TTC549 (cell line): ENCODE results near the gene HDAC8.
"Not testable (repeated sequence)": the region's sequence is repeated elsewhere in the genome, so short reads cannot be mapped to it uniquely, and the experiment has no call there.

Experiments
- FAIRE-seq: peaks from 2 replicates; lab custom pipeline; 2012; peaks lifted over from hg19 to GRCh38; lab: Jason Lieb, UNC

HDAC8 gene

DNA sequence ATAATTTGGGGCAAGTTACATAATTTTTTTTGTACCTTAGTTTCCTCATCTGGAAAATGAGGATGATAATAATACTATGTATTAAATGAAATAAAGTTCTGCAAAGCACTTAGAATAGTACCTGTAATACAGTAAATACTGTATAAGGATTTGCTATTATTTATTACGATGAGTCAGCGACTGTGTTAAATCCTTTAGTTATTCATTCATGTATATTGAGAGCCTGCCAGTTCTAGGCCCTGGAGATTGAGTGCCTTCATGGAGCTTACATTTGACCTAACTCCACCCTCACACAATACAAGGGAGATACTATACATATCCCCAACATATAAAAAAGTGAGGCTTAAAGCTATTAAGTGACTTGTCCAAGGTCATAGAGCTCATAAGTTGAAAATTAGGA, 199.9 kb downstream of the HDAC8 start:
- FAIRE-seq: no peak

DNA sequence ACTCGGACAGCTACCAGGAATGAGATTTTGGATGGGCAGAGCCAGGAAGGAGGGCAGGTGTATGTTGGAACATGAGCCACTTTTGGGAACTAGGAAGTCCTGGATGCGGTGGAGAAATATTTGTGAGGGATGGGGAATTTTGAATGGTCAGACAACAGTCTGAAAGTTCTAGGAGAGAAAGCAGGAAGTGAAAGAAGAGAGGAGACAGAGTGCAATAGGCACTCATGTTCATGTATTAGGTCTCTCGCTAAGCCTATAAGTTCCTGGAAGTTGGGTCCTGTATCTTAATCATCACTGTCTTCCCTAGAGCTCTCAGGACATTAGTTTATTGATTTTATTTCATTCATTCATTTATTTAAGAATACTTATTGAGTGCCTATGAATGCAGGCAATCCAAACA, 201.2 kb downstream of the HDAC8 start:
- no peak for FAIRE-seq

GRCh38 chrX:72368796-72369195, 203.8 kb downstream of the HDAC8 start:
- FAIRE-seq: no peak

- no peak for FAIRE-seq
Observed at GRCh38 chrX:72367516-72367915, 205.1 kb downstream of the HDAC8 start.

- no peak for FAIRE-seq
Observed at GRCh38 chrX:72366701-72367454, 205.8 kb downstream of the HDAC8 start.

DNA sequence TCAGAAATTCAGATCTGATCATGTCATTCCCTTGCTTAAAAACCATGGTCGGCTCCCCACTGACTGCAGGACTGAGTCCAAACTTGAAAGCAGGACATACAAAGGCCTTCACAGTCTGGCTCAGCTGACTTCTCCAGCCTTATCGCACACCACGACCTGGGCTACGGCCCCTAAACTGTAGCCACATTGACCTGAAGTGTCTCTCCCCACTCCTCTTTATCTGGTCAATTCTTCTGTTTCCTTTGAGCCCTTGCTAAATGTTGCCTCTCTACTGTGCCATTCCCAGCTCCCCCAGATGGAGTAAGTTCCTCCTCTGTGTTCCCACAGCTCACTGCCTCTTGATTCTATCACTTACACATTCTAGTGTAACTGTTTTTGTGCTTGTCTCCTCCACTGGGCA, 206.5 kb downstream of the HDAC8 start:
- FAIRE-seq: no peak

DNA sequence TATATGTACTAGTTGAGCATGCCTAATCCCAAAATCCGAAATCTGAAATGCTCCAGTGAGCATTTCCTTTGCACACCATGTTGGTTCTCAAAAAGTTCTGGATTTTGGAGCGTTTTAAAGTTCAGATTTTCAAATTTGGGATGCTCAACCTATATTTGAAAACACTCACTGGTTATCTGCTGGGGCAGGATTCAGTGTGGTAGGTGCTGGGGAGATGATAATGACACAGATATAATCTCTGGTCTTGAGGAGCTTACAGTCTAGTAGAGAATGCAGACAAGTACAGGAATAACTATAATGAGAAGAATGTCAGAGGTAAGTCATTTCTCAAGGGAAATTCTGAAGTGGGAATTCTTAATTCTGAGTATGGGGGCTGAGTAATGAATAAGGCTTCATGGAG, 207.5 kb downstream of the HDAC8 start:
- no peak for FAIRE-seq

DNA sequence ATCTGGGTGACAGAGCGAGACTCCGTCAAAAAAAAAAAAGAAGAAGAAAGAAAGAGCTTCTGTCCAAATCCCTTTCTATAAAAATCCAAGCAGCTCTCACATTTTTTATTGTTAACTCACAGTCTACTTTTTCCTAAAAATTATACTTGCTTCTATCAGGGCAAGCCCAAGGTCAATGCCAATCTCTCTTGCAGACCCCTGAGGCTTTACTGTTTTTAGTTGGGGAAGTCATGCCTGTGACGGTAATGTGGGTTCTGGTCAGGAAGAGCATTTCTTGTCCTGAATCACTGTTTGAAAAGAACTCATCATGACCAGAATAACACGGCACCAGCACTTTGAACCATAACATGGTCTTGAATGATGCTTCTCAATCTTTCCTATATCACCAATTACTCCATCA, 212.3 kb downstream of the HDAC8 start:
- no peak for FAIRE-seq

DNA sequence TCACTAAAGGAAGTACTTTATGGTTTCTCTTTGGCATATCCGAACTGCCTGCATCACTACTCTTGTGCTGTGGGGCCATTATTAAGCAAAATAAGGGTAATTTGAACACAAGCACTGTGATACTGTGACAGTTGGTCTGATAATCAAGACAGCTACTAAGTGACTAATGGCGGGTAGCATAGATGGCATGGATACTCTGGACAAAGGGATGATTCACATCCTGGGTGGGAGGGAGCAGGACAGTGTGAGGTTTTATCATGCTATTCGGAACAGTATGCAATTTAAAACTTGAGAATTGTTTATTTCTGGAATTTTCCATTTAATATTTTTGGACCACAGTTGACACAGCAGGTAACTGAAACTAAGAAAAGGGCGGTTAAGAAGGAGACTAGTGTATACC, 214.3 kb downstream of the HDAC8 start:
- no peak for FAIRE-seq

DNA sequence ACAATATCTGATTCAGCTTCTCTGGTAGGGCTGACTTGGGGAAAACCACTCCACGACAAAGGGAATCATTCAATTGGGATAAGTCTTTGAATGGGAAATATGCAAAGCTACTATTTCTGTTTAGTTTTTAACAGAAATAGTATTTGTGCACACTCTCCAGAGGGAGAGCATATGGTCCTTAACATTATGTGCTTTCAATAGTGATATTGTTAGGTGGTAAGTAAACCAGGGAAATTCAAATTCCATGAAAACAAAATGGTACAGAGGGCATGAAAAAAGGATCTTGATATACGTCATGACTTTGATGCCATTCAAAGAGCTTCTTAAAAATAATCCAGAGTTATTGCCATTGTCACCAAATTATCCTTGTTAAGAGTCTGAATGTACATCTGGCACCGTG, 219.9 kb downstream of the HDAC8 start:
- no peak for FAIRE-seq

DNA sequence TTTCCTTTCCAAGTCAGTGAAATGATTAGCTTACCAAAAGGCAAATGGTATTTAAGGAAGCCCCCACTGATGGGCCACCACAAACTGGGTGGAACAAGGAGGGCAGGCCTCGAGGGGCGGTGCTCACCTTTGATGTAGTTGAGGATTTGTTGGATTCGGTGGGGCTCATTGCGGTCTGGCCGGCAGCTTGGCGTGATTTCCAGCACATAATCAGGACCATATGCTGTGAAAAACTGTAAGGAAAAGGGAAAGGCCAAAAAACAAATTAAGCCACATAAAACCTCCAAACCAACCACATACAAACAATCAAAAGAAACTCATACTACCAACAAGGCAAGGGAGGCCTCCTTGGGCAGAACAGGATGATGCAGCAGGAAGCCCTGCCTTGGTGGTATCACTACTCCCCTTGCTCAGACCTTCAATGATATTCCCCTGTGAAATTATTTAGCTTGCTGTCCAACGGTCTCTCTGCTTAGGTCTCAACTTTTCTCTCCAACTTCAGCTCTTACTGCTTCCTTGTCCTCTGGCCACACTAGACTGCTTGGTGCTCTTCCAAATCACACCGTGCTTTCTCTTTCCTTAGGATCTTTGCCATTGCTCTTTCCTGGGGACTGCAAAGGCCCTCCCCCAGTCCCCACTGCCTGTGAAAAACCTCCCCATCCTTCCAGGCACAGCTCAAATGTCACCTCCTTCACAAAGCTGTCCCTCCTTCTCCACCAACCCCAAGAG, 220.9 kb downstream of the HDAC8 start:
- FAIRE-seq: no peak

GRCh38 chrX:72349190-72349589, 223.5 kb downstream of the HDAC8 start:
- no peak for FAIRE-seq

DNA sequence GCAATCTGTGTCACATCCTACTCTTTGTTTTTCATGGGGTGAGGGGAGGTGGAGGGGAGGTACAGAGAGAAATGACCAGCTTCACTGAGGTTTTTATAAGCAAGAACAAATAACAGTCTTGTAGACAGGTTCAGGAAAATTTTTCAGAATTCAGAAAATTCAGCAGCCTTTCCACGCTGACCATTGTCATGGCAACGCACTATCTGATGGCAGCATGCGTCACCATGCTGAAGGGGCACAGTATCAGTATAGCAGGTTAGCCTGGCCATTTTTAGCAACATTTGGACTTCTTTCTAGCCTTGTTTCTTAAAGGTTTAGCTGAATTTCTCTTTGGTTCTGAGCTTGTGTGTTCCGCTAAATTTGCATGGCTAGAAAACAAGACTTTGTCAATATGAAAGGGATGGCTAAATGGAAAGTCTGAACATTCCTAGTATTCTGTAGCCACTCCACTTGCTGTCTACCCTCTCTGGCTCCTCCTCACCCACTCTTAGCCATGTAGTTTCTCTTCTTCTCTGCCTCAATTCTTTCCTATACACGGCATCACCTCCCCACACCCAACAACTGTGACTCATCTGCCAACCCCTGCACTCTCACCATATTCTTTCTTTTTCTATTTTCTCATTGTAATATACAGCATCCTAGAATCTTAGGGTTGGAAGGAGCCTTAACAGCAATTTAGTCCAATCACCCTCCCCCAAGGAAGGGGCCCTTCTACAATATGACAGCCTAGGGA, 224.2 kb downstream of the HDAC8 start:
- no peak for FAIRE-seq

DNA sequence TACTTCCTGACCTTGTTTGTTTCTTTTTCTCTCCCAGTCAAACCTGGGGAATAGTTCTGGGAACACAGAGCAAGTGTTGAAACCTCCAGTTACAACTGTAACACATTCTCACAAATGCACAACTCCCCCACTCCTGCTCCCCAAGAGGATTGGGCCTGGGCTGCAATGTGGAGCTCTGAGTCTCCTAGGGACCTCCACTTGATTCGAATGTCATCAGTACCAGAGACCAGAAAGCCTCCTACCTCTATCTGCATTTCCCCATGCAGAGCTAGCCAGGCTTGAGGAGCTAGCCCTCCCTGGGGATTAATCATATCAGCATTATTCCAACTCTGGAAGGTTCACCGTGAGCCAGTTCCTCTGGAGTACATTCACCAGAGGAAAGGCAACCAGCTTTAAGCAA, 225.3 kb downstream of the HDAC8 start:
- no peak for FAIRE-seq

GRCh38 chrX:72346302-72346949, 226.2 kb downstream of the HDAC8 start:
- no peak for FAIRE-seq

GRCh38 chrX:72340626-72341025, 232.0 kb downstream of the HDAC8 start:
- no peak for FAIRE-seq

- FAIRE-seq: no peak
Observed at GRCh38 chrX:72340041-72340440, 232.6 kb downstream of the HDAC8 start.

GRCh38 chrX:72330131-72330530, 242.5 kb downstream of the HDAC8 start:
- no peak for FAIRE-seq

GRCh38 chrX:72326605-72327300, 245.9 kb downstream of the HDAC8 start:
- FAIRE-seq: no peak

- not testable (repeated sequence) for FAIRE-seq
Observed at GRCh38 chrX:72319651-72320050, 253.0 kb downstream of the HDAC8 start.

GRCh38 chrX:72317139-72317538, 255.5 kb downstream of the HDAC8 start:
- no peak for FAIRE-seq
